GM12892 (cell line): ENCODE results near the gene IGFBP5.

Source experiments
- DNase-seq: peaks from one replicate; pipeline ENCODE4 v3.0.0; 2011; ENCODE audit not compliant: insufficient read length
- FAIRE-seq: peaks from 2 replicates; lab custom pipeline; 2011; peaks lifted over from hg19 to GRCh38; lab: Jason Lieb, UNC
- POLR2A ChIP-seq: IDR thresholded peaks from 2 replicates; pipeline ENCODE4 v1.6.1; 2011; ENCODE audit warnings: low read depth, low read length, control low read depth
- POLR2AphosphoS5 ChIP-seq: IDR thresholded peaks from 2 replicates; pipeline ENCODE4 v1.6.1; 2011; ENCODE audit warnings: low read depth, low read length, control low read depth
- TAF1 ChIP-seq: IDR thresholded peaks from 2 replicates; pipeline ENCODE4 v1.6.1; 2011; ENCODE audit warnings: low read depth, mild to moderate bottlenecking, control low read depth, low read length, borderline replicate concordance

Gene IGFBP5

DNA sequence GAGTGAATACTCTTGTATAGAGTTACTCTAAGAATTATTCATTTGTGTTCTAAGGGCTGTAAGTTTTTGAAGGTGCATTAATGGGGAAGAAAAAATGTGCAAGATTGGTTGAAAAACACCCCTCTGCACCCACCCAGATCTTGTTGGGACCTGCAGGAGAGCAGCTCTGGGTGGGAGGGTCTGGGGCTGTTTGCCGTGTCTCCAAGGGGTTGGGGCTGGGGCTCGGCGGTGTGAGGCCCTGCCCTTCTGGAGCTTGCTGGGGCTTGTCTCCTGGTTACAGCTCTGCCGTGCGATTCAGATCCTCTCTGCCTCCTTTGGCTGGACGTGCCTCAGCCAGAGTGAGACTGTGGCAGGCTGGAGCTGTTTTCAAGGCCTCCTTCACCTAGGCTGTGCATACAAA is 36.1 kb downstream of the IGFBP5 start:
- DNase-seq = no peak
- FAIRE-seq = no peak
- TF ChIP-seq TAF1 = no peak
- no peak for TF ChIP-seq POLR2A
- no peak for TF ChIP-seq POLR2AphosphoS5

DNA sequence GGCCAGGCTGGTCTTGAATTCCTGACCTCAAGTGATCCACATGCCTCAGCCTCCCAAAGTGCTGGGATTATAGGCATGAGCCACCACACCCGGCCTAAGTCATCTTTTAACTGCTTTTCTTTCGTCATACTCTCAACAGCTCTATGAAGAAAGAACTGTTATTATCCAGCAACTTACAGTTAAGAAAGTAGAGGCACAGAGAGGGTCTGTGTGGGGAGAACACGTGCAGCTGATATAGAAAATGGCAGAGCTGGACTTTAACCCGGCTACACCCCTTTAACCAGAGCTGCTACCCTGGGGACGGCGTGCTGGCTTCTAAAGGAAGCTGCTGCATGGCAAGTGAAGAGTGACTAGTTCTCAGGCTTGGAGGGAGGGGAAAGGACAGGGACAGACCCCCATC is 36.6 kb downstream of the IGFBP5 start:
- TF ChIP-seq TAF1 (no peak), POLR2AphosphoS5 (no peak), POLR2A (no peak)
- no peak for FAIRE-seq
- no peak for DNase-seq

DNA sequence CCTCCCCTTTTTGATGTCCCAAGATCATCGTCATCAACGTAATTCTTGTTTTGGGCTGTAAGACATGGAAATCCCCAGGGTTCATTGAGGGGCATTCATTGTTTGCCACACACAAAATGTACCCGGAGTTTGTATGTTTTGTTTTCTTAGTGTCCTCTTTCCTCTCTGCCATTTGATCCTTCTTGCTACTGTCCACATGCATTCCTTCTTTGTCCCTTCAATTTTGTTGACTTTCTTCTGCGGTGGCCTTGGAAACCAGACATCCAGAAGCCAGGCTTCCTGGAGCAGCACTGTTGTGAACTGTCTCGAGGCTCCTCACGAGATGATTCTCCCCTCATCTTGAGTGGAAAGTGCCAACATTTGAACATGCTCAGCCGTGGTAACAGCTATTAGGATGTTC is 37.4 kb downstream of the IGFBP5 start:
- no peak for FAIRE-seq

DNA sequence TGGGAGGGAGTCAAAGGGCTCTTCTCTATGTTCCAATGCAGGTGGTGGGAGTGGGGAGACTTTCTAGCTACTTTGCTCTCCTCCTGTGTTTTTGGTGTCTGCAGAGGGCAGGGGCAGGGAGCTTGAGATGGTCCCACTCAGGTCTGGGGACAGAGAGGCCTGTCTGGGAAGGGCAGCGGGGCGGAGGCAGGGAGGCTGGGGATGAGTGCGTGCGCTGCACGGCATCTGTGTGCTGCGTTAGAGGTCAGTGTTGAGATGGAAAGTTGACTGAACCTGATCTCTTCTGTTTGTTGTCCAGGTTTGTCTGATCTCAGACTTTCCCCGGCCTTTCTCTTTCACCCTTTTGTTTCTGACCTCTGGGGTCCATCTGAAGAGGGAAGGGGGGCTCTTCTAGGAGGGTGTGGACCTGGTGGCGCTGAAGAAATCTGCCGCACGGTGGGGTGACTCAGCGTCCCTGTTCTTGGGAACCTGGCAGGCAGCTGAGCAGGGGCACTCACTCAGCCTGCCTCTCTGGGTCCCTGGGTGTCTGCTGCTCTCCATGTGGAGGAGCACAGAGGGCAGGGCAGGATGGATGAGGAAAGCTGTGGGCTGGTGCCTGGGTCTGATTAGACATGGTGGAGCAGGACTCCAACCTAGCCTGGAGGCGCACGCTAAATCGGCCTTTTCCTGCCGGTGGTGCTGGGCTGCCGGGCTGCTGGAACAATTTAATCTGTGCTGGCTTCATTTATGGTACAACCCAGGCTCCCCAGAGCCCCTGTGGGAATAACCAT is 38.1 kb downstream of the IGFBP5 start:
- FAIRE-seq (no peak), DNase-seq (no peak)
- no peak for TF ChIP-seq POLR2A
- no peak for TF ChIP-seq TAF1
- no peak for TF ChIP-seq POLR2AphosphoS5

More for the DNA sequence above, 37.4 kb downstream of the IGFBP5 start:
- no peak for DNase-seq
- TF ChIP-seq POLR2A (no peak), POLR2AphosphoS5 (no peak), TAF1 (no peak)

DNA sequence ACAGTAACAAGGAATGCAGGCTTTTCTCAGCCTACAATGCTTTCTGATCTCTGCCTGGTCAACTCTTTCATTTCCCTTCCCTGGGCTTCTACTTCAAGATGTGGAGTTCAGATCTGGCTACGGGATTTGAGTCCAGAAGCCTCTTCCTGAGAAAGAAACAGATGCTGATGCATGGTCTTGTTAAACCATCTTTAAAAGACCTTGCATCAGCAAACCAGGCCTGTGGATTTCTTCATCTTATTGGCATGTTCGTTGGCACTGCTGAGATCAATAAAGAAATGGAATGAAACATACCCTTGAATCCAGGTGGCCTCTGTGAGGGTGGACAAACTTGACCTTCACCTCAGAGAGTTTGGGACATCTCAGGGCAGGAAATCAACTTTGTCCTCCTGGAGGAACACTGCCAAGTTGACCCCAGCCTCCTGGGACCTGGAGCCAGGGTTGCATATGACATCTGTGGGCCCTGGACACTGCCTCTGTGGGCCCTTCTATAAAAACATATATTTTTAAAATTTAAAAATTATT is 40.8 kb downstream of the IGFBP5 start:
- no peak for FAIRE-seq
- no peak for DNase-seq
- TF ChIP-seq POLR2AphosphoS5 (no peak), TAF1 (no peak), POLR2A (no peak)

DNA sequence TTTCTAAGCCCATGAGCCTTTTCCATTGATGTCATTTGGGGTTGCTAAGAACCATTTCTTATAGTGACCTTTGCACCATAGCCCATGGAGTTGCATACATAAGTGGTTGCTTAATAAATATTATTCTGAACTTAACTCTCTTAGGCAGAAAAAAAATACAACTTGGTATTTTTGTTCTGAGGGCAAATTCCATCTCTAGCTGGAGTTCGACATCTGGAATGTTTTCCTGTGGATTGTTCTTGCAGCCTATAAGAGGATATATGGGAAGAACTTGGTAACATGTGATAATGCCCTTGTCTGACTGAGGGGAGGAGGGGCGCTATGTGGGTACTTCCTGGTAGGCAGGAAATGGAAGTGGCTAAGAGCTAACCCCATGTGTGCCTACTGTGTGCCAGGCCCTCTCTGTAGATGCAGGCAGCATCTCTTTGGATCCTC is 41.4 kb downstream of the IGFBP5 start:
- FAIRE-seq = no peak
- no peak for TF ChIP-seq TAF1
- no peak for DNase-seq

DNA sequence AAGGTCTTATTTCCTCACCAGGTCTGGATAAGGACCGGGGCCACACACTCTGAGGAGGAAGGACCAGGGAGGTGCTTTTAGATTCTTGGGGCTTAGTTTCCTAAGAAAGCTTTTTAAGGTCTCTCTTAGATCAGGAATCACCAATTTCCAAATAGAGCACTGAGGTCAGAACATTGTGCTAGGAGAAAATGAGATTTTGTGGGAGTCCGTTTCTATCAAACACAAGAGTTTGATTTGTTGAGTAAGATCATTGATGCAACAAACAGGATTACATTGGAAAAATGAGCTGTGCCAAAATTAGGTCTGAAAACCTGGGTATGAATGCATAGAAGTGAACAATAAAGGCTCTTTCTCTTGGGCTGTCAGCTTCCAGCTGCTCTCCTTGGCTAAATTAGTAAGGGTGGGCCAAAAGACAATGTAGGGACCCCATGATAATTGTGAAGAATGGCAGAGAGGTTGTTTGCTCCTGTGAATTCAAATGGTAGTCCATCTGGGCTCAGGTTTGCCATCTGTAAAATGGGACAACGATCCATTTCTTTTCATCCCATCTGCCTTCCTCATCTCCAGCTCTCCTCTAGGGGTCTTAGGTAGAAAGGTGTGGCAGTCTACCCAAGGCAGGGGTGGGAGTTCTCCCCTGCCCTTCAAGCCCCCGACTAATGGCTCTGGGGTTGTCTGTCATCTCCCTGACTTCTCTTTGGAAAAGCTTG is 42.1 kb downstream of the IGFBP5 start:
- no peak for DNase-seq
- FAIRE-seq = no peak
- TF ChIP-seq POLR2A (no peak), POLR2AphosphoS5 (no peak), TAF1 (no peak)

DNA sequence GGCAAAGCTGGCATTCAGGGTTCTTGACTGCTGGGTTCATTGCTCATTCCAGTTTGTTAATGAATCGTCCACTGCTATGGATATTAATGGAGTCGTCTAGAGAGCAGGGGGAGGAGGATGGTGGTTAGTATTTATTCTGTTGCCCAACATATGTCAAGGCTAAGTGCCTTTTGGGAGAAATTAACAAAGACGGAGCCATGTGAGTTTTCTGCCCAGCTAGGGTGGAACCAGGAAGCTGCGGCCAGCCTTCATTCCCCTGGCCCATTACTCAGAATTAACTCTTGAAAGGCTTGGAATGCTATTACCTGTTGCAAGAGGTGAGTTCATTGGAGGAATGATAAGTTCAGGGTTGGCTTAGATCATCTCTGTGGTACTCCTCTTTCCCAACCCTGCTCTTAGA is 42.8 kb downstream of the IGFBP5 start:
- TF ChIP-seq TAF1 (no peak), POLR2AphosphoS5 (no peak), POLR2A (no peak)
- FAIRE-seq (no peak), DNase-seq (no peak)

DNA sequence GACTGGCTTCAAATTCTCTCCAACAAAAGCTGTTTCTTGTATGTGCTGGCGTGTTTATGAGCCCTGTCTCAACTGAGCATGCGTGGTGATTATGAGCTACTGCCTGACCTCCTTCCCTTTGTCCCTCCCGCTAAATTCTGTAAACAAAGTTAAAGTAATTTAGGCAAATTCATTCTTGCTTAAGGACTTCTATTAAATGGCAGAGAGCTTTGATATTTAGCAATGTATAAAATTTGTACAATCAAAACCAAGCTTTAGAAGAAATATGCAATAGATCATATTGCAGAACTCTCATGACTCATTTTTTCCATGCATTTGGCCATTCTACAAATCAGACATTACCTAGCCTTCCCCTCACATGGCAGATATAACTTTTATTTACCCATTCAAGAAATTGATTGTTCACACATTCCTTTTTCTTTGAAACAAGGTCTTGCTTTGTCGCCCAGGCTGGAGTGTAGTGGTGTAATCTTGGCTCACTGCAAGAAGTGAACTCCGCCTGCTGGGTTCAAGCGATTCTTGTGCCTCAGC is 43.9 kb downstream of the IGFBP5 start:
- no peak for DNase-seq

DNA sequence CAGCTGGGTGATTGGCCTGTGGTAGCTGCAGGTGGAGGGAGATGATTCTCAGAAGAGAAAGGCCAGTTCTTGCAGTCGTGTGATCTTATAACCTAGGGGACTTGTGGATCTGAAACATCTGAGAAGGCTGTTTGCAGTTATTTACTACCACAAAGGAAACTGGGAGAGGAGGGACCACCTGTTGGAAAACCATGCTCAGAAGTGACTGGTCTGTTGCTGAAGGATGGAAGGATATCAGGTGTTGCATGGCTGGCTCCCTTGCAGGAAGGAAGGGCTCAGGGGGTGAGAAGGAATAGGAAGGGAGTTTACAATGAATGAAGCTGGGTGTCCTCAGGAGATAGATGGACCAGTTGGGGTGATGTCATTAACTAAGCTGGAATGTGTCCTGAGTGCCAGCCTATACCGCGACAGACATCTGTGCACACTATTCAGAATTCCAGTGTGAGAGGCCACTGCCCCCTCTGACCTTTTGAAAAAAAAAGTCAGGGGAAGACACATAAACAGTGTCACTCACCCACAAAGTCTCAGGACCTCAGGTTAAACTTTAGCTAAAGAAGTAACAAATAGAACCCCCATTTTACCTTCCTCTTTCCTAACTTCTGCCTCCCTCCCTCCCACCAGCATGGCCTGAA is 44.6 kb downstream of the IGFBP5 start:
- DNase-seq = no peak
- no peak for TF ChIP-seq POLR2AphosphoS5
- TF ChIP-seq TAF1 = no peak
- no peak for TF ChIP-seq POLR2A
- FAIRE-seq = no peak

More for the DNA sequence above, 43.9 kb downstream of the IGFBP5 start:
- TF ChIP-seq POLR2A = no peak
- FAIRE-seq = no peak

DNA sequence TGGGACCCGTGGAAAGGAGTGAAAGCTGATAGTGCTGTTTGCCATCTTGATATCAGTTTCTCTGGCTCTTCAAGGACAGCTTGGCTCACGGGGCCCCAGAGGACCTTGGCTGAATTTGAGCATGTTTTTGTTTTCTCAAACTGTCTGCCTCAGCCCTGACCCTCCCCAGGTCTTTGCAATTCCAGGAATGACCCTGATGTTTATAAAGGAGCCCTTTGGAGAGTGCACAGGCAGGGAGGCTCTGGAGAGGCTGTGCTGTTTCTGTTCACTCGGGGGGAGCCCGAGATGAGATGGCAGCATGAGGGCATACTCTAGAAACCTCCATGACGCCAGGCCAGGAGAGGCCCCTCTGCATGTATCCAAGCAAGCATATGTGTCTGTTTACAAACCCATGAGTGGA is 45.8 kb downstream of the IGFBP5 start:
- TF ChIP-seq POLR2AphosphoS5 (no peak), TAF1 (no peak), POLR2A (no peak)
- FAIRE-seq = no peak
- DNase-seq = no peak
